ENCODE measurements around the gene GPHN. TPM values are rescaled to one million over a fixed set of nuclear protein-coding genes. Genes with fewer than 3 reads are reported as not detected.
"Not testable (repeated sequence)": the region's sequence is repeated elsewhere in the genome, so short reads cannot be mapped to it uniquely, and the experiment has no call there.

Gene GPHN
- total RNA-seq, 2 donors from 2014 or later, result 18.1 to 21.2 TPM

DNA sequence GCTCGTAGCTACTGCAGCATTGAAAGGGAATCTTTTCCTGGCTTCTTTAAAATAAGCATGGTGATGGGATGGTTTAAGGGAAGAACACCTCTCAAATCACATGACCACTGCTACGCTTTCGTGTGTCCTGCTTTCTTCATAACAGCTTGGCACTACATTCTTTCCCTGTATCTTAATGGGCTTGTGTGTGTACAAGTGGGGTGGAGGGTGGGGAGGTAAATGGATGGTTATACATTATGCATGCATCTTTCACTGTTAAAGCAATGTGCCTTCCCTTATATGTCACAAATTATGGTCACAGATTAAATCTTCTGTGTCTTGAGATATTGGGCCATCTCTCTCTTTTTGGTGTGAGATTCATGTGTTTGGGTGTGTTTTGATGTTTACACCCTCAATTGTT lies 511.8 kb downstream of the GPHN start:
- Mint-ChIP-seq H3K9me3 (peaks cover 0 to 2% of the 10 kb centered on the region in 2 donors), H3K27me3 (ENCODE audit: low read depth) (no peaks in the 10 kb centered on the region), H3K4me1 (ENCODE audit: low read depth) (peaks cover 5% of the 10 kb centered on the region), H3K36me3 (ENCODE audit: insufficient read depth in 2 of 2) (peaks cover 5 to 6% of the 10 kb centered on the region in 2 donors), H3K4me3 (no peak overlapping the region), H3K27ac (no peak overlapping the region)
- ATAC-seq (replicated peaks in 1 of 2) (no peak), DNase-seq (no peak)

- Mint-ChIP-seq H3K9me3 (peaks cover 8 to 10% of the 10 kb centered on the region in 2 donors), H3K4me1 (ENCODE audit: low read depth) (no peaks in the 10 kb centered on the region), H3K27me3 (ENCODE audit: low read depth) (no peaks in the 10 kb centered on the region), H3K27ac (no peak overlapping the region), H3K36me3 (ENCODE audit: insufficient read depth in 2 of 2) (peaks cover 10 to 15% of the 10 kb centered on the region in 2 donors), H3K4me3 (no peak overlapping the region)
- DNase-seq (no peak), ATAC-seq (replicated peaks in 1 of 2) (no peak)
These were observed 524.2 kb downstream of the GPHN start for GRCh38 chr14:67031920-67032774.

- H3K4me1 Mint-ChIP-seq (ENCODE audit: low read depth), result no peaks in the 10 kb centered on the region
- no peak overlapping the region for H3K4me3 Mint-ChIP-seq
- H3K36me3 Mint-ChIP-seq (ENCODE audit: insufficient read depth in 2 of 2), result peaks cover 4 to 13% of the 10 kb centered on the region in 2 donors
- H3K27ac Mint-ChIP-seq, result peak overlapping the region; percentile 12
- H3K27me3 Mint-ChIP-seq (ENCODE audit: low read depth), result no peaks in the 10 kb centered on the region
- peaks cover 3 to 7% of the 10 kb centered on the region in 2 donors for H3K9me3 Mint-ChIP-seq
- ATAC-seq (replicated peaks in 1 of 2) (no peak), DNase-seq (no peak)
These were observed 537.5 kb downstream of the GPHN start for GRCh38 chr14:67045440-67045839.

DNA sequence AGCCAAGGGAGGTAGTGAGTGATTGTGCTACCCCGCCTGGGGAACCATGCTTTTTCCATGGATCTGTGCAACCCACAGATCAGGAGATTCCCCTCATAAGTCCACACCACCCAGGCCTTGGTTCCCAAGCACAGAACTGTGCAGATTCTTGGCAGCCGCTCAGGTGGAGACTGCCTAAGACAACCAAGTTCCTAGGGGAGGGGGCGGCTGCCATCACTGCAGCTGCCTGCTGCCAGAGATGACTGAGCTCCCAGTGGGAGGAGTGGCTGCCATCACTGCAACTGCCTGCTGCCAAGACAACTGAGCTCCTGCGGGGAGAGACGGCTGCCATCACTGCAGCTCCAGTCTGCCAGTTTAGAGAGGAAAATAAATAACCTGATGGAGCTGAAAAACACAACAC lies 542.9 kb downstream of the GPHN start:
- Mint-ChIP-seq H3K27ac (no peak overlapping the region), H3K4me1 (ENCODE audit: low read depth) (no peaks in the 10 kb centered on the region)

GRCh38 chr14:67056684-67057083 lies 548.7 kb downstream of the GPHN start:
- no peak for ATAC-seq (replicated peaks in 1 of 2)
- peaks cover 11 to 12% of the 10 kb centered on the region in 2 donors for H3K9me3 Mint-ChIP-seq
- no peak overlapping the region for H3K4me3 Mint-ChIP-seq
- no peak overlapping the region for H3K27ac Mint-ChIP-seq
- no peak for DNase-seq
- H3K36me3 Mint-ChIP-seq (ENCODE audit: insufficient read depth in 2 of 2), result peaks cover 7 to 14% of the 10 kb centered on the region in 2 donors
- no peaks in the 10 kb centered on the region for H3K27me3 Mint-ChIP-seq (ENCODE audit: low read depth)
- H3K4me1 Mint-ChIP-seq (ENCODE audit: low read depth), result no peaks in the 10 kb centered on the region

More for the DNA sequence above, 542.9 kb downstream of the GPHN start:
- DNase-seq (no peak), ATAC-seq (replicated peaks in 1 of 2) (no peak)
- H3K4me3 Mint-ChIP-seq, result no peak overlapping the region
- H3K9me3 Mint-ChIP-seq, result peaks cover 11 to 15% of the 10 kb centered on the region in 2 donors
- H3K27me3 Mint-ChIP-seq (ENCODE audit: low read depth), result no peaks in the 10 kb centered on the region
- peaks cover 8 to 16% of the 10 kb centered on the region in 2 donors for H3K36me3 Mint-ChIP-seq (ENCODE audit: insufficient read depth in 2 of 2)

- H3K36me3 Mint-ChIP-seq (ENCODE audit: insufficient read depth in 2 of 2), result peaks cover 9 to 13% of the 10 kb centered on the region in 2 donors
- no peak overlapping the region for H3K27ac Mint-ChIP-seq
- peaks cover 6 to 13% of the 10 kb centered on the region in 2 donors for H3K9me3 Mint-ChIP-seq
- ATAC-seq (replicated peaks in 1 of 2) (no peak), DNase-seq (no peak)
- H3K4me1 Mint-ChIP-seq (ENCODE audit: low read depth), result no peaks in the 10 kb centered on the region
- H3K4me3 Mint-ChIP-seq, result no peak overlapping the region
- no peaks in the 10 kb centered on the region for H3K27me3 Mint-ChIP-seq (ENCODE audit: low read depth)
These were observed 551.6 kb downstream of the GPHN start for GRCh38 chr14:67059596-67059995.

DNA sequence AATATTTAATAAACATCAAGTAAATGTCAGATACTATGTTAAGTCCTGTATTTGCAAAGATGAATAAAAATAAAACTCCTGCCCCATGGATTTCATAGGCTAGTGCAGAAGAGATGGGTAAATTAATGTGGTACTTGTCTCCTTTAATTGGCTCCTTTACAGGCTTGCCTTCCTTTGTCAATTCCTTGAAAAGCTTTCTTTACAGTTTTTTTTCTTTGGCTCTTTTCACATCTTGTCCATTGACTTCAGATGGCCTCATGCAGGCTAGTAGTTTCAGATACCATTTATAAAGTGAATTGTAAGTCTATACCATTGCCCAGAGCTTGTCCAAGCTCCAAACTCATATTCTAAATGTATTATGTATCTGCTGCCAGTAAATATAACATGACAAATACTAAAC lies 552.6 kb downstream of the GPHN start:
- H3K9me3 Mint-ChIP-seq, result peaks cover 12 to 13% of the 10 kb centered on the region in 2 donors
- no peak overlapping the region for H3K27ac Mint-ChIP-seq
- H3K4me3 Mint-ChIP-seq, result no peak overlapping the region
- peaks cover 14 to 19% of the 10 kb centered on the region in 2 donors for H3K36me3 Mint-ChIP-seq (ENCODE audit: insufficient read depth in 2 of 2)
- DNase-seq (no peak), ATAC-seq (replicated peaks in 1 of 2) (no peak)
- H3K27me3 Mint-ChIP-seq (ENCODE audit: low read depth), result no peaks in the 10 kb centered on the region
- H3K4me1 Mint-ChIP-seq (ENCODE audit: low read depth), result no peaks in the 10 kb centered on the region

GRCh38 chr14:67067070-67067814 lies 559.3 kb downstream of the GPHN start:
- H3K36me3 Mint-ChIP-seq (ENCODE audit: insufficient read depth in 2 of 2), result peaks cover 19 to 20% of the 10 kb centered on the region in 2 donors

GRCh38 chr14:67068251-67068650 lies 560.3 kb downstream of the GPHN start:
- ATAC-seq (replicated peaks in 1 of 2), result no peak
- no peak overlapping the region for H3K27ac Mint-ChIP-seq
- no peaks in the 10 kb centered on the region for H3K27me3 Mint-ChIP-seq (ENCODE audit: low read depth)
- H3K4me3 Mint-ChIP-seq, result no peak overlapping the region
- no peak for DNase-seq
- peaks cover 14% of the 10 kb centered on the region for H3K4me1 Mint-ChIP-seq (ENCODE audit: low read depth)
- H3K9me3 Mint-ChIP-seq, result peaks cover 9 to 11% of the 10 kb centered on the region in 2 donors
- peaks cover 18% of the 10 kb centered on the region in 2 donors for H3K36me3 Mint-ChIP-seq (ENCODE audit: insufficient read depth in 2 of 2)

More at GRCh38 chr14:67067070-67067814, 559.3 kb downstream of the GPHN start:
- DNase-seq; H3K4me3 Mint-ChIP-seq; H3K27ac Mint-ChIP-seq; ATAC-seq (replicated peaks in 1 of 2); H3K27me3 Mint-ChIP-seq (ENCODE audit: low read depth): not testable (repeated sequence)
- Mint-ChIP-seq H3K9me3 (peaks cover 11% of the 10 kb centered on the region in 2 donors), H3K4me1 (ENCODE audit: low read depth) (peaks cover 14% of the 10 kb centered on the region)

DNA sequence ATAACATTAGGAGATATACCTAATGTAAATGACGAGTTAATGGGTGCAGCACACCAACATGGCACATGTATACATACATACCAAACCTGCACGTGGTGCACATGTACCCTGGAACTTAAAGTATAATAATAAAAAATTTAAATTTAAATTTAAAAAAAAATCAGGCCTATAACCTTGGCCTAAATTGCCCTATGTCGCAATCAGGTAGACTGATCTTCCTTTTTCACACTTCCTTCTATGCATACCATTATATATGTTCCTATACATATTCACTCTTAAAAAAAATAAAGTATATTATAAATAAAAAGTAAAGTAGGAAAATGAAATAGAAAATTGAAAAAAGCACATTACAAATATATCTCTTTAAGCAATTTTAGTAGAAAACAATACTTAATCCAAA lies 563.6 kb downstream of the GPHN start:
- H3K9me3 Mint-ChIP-seq, result peaks cover 0 to 2% of the 10 kb centered on the region in 2 donors
- no peak for ATAC-seq (replicated peaks in 1 of 2)
- no peaks in the 10 kb centered on the region for H3K27me3 Mint-ChIP-seq (ENCODE audit: low read depth)
- peaks cover 4 to 6% of the 10 kb centered on the region in 2 donors for H3K36me3 Mint-ChIP-seq (ENCODE audit: insufficient read depth in 2 of 2)
- no peak overlapping the region for H3K27ac Mint-ChIP-seq
- H3K4me1 Mint-ChIP-seq (ENCODE audit: low read depth), result peaks cover 14% of the 10 kb centered on the region
- H3K4me3 Mint-ChIP-seq, result no peak overlapping the region
- DNase-seq, result no peak

DNA sequence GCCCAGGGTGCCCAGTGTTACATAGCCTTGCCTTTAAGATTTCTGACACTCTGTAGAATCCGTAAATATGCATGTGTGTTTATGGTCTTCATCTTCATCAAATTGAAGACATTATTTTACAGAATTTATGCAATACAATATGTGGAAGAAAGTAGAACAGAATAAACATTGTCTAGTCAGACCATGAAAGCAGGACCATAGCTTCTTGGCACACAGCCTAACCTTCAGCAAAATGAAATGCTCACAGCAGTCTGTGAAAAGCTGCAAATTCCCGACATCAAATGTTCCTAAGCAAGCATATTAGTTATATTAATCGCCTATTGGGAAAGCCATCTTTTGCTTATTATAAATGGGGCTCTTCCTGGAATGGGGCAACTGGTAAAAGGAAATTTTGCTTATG lies 570.0 kb downstream of the GPHN start:
- peaks cover 0 to 8% of the 10 kb centered on the region in 2 donors for H3K36me3 Mint-ChIP-seq (ENCODE audit: insufficient read depth in 2 of 2)
- no peaks in the 10 kb centered on the region for H3K4me1 Mint-ChIP-seq (ENCODE audit: low read depth)
- ATAC-seq (replicated peaks in 1 of 2) (no peak), DNase-seq (no peak)
- H3K9me3 Mint-ChIP-seq, result peaks cover 4 to 6% of the 10 kb centered on the region in 2 donors
- H3K4me3 Mint-ChIP-seq, result no peak overlapping the region
- H3K27me3 Mint-ChIP-seq (ENCODE audit: low read depth), result no peaks in the 10 kb centered on the region
- H3K27ac Mint-ChIP-seq, result peak overlapping the region; percentile 4

GRCh38 chr14:67079846-67080245 lies 571.9 kb downstream of the GPHN start:
- Mint-ChIP-seq H3K27ac (no peak overlapping the region), H3K9me3 (peaks cover 4 to 7% of the 10 kb centered on the region in 2 donors), H3K4me3 (no peak overlapping the region), H3K36me3 (ENCODE audit: insufficient read depth in 2 of 2) (peaks cover 1 to 11% of the 10 kb centered on the region in 2 donors), H3K4me1 (ENCODE audit: low read depth) (no peaks in the 10 kb centered on the region), H3K27me3 (ENCODE audit: low read depth) (no peaks in the 10 kb centered on the region)
- ATAC-seq (replicated peaks in 1 of 2), result no peak
- no peak for DNase-seq

DNA sequence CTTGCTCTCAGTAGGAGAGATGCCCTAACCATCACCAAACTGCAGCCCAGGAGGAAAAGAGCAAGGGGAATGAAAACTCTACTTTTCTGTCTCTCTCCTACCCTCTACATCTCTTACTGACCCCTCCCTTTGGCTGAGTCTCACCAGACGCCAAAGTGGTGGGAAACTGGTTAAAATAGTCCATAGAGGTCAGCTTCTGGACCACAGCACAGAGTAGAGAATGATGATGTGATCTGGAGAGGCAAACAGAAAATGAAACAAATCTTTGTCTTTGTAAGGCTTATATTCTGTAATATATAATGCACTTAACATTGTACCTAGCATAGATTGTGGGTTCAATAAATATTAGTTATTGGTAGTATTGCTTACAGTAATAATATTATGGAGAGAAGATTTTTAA lies 600.3 kb downstream of the GPHN start:
- H3K4me3 Mint-ChIP-seq, result no peak overlapping the region
- H3K4me1 Mint-ChIP-seq (ENCODE audit: low read depth), result no peaks in the 10 kb centered on the region
- no peak for DNase-seq
- no peak overlapping the region for H3K27ac Mint-ChIP-seq
- no peak for ATAC-seq (replicated peaks in 1 of 2)
- peaks cover 10 to 15% of the 10 kb centered on the region in 2 donors for H3K9me3 Mint-ChIP-seq
- H3K27me3 Mint-ChIP-seq (ENCODE audit: low read depth), result no peaks in the 10 kb centered on the region
- peaks cover 15 to 19% of the 10 kb centered on the region in 2 donors for H3K36me3 Mint-ChIP-seq (ENCODE audit: insufficient read depth in 2 of 2)

All from activated T-cell treated with anti-CD3 and anti-CD28 coated beads, Interleukin-2, amount 50 U/mL, for 72 hours (primary cell).